H9 (cell line): Measurements from ENCODE around the gene DLG5. TPM values are rescaled to one million over a fixed set of nuclear protein-coding genes. Genes with fewer than 3 reads are reported as not detected.

Source experiments
- DNase-seq: peaks from one replicate; pipeline ENCODE4 v3.0.0-alpha.2; 2017
- H2AFZ ChIP-seq: one replicate; pipeline ENCODE4 v1.6.1; 2013; ENCODE audit warnings: mild to moderate bottlenecking, low read length, control low read depth, moderate library complexity
- H2AK5ac ChIP-seq: 2 replicates; pipeline ENCODE4 v1.6.1; 2013; ENCODE audit warnings: low read length, control low read depth, mixed read lengths; ENCODE audit not compliant: insufficient read length
- H2BK120ac ChIP-seq: one replicate; pipeline ENCODE4 v1.6.1; 2013; ENCODE audit warnings: low read depth, mild to moderate bottlenecking, low read length, control low read depth, inconsistent platforms; ENCODE audit not compliant: poor library complexity, severe bottlenecking
- H2BK12ac ChIP-seq: 2 replicates; pipeline ENCODE4 v1.6.1; 2013; ENCODE audit warnings: low read length, control low read depth, mixed read lengths, low read depth; ENCODE audit not compliant: insufficient read length
- H2BK15ac ChIP-seq: 2 replicates; pipeline ENCODE4 v1.6.1; 2013; ENCODE audit warnings: low read depth, low read length, control low read depth
- H2BK20ac ChIP-seq: one replicate; pipeline ENCODE4 v1.6.1; 2013; ENCODE audit warnings: low read depth, mild to moderate bottlenecking, low read length, control low read depth, inconsistent platforms; ENCODE audit not compliant: poor library complexity, severe bottlenecking
- H2BK5ac ChIP-seq: 2 replicates; pipeline ENCODE4 v1.6.1; 2013; ENCODE audit warnings: low read length, control low read depth, mixed read lengths; ENCODE audit not compliant: insufficient read length
- H3K14ac ChIP-seq: 2 replicates; pipeline ENCODE4 v1.6.1; 2013; ENCODE audit warnings: low read length, control low read depth; ENCODE audit not compliant: insufficient read depth
- H3K18ac ChIP-seq: 2 replicates; pipeline ENCODE4 v1.6.1; 2013; ENCODE audit warnings: low read depth, mild to moderate bottlenecking, mixed read lengths, low read length, control low read depth; ENCODE audit not compliant: insufficient read length
- H3K23ac ChIP-seq: 2 replicates; pipeline ENCODE4 v1.6.1; 2013; ENCODE audit warnings: low read length, control low read depth, mixed read lengths, low read depth; ENCODE audit not compliant: insufficient read length
- H3K23me2 ChIP-seq: 2 replicates; pipeline ENCODE4 v1.6.1; 2013; ENCODE audit warnings: low read depth, mild to moderate bottlenecking, mixed read lengths, low read length, control low read depth; ENCODE audit not compliant: insufficient read length, poor library complexity, severe bottlenecking
- H3K27ac ChIP-seq: 2 replicates; pipeline ENCODE4 v1.5.1; 2013; ENCODE audit warnings: low read length, control low read depth, mixed read lengths, low read depth; ENCODE audit not compliant: insufficient read length
- H3K27me3 ChIP-seq: 2 replicates; pipeline ENCODE4 v1.6.1; 2013; ENCODE audit warnings: low read length, control low read depth, inconsistent platforms; ENCODE audit not compliant: insufficient read depth
- H3K4ac ChIP-seq: 2 replicates; pipeline ENCODE4 v1.6.1; 2013; ENCODE audit warnings: low read depth, mild to moderate bottlenecking, control low read depth, inconsistent platforms, low read length, moderate library complexity
- H3K4me1 ChIP-seq: 2 replicates; pipeline ENCODE4 v1.6.1; 2013; ENCODE audit warnings: low read length, control low read depth, inconsistent platforms; ENCODE audit not compliant: insufficient read depth
- H3K4me2 ChIP-seq: 2 replicates; pipeline ENCODE4 v1.6.1; 2013; ENCODE audit warnings: low read length, control low read depth, mixed read lengths; ENCODE audit not compliant: insufficient read length, insufficient read depth
- H3K56ac ChIP-seq: 2 replicates; pipeline ENCODE4 v1.6.1; 2013; ENCODE audit warnings: low read depth, mild to moderate bottlenecking, mixed read lengths, low read length, control low read depth; ENCODE audit not compliant: insufficient read length
- H3K79me1 ChIP-seq: 2 replicates; pipeline ENCODE4 v1.6.1; 2013; ENCODE audit warnings: low read depth, mild to moderate bottlenecking, moderate library complexity, low read length, control low read depth, inconsistent platforms; ENCODE audit not compliant: insufficient read depth, poor library complexity, severe bottlenecking
- H3K79me2 ChIP-seq: 2 replicates; pipeline ENCODE4 v1.6.1; 2013; ENCODE audit warnings: low read length, control low read depth, inconsistent platforms; ENCODE audit not compliant: insufficient read depth
- H3K9ac ChIP-seq: 2 replicates; pipeline ENCODE4 v1.6.1; 2013; ENCODE audit warnings: low read length, control low read depth, mixed read lengths; ENCODE audit not compliant: insufficient read length; ENCODE audit errors: extremely low read depth
- H3K9me3 ChIP-seq: one replicate; pipeline ENCODE4 v1.6.1; 2013; ENCODE audit warnings: low read depth, low read length, inconsistent platforms; ENCODE audit not compliant: control insufficient read depth
- H3T11ph ChIP-seq: one replicate; pipeline ENCODE4 v1.6.1; 2013; ENCODE audit warnings: mild to moderate bottlenecking, low read length, control low read depth, inconsistent platforms
- H4K20me1 ChIP-seq: one replicate; pipeline ENCODE4 v1.6.1; 2013; ENCODE audit not compliant: control insufficient read depth, insufficient read length, insufficient read depth
- H4K5ac ChIP-seq: 2 replicates; pipeline ENCODE4 v1.6.1; 2013; ENCODE audit warnings: low read depth, mild to moderate bottlenecking, mixed read lengths, low read length, control low read depth; ENCODE audit not compliant: insufficient read length
- H4K8ac ChIP-seq: replicated peaks from 2 replicates; pipeline ENCODE4 v1.6.1; 2013; ENCODE audit warnings: low read length, control low read depth, mixed read lengths, low read depth; ENCODE audit not compliant: insufficient read length
- H4K91ac ChIP-seq: 2 replicates; pipeline ENCODE4 v1.6.1; 2013; ENCODE audit warnings: low read depth, mild to moderate bottlenecking, moderate library complexity, mixed read lengths, low read length, control low read depth; ENCODE audit not compliant: insufficient read length
- H3K27ac Mint-ChIP-seq, 3 experiments: 2 replicates in 2 of 3; 3 replicates in 1 of 3; pipeline ENCODE4 v1.8.0; 2020 to 2021; ENCODE audit warnings: mixed read lengths in 3 of 3, mild to moderate bottlenecking in 1 of 3, moderate library complexity in 1 of 3
- H3K27me3 Mint-ChIP-seq: 2 replicates; pipeline ENCODE4 v1.8.0; 2021; ENCODE audit warnings: low read depth, mild to moderate bottlenecking, moderate library complexity, mixed read lengths
- H3K36me3 Mint-ChIP-seq, 3 experiments: 2 replicates in 2 of 3; 3 replicates in 1 of 3; pipeline ENCODE4 v1.8.0; 2020 to 2021; ENCODE audit warnings: low read depth in 3 of 3, mixed read lengths in 3 of 3; ENCODE audit not compliant: insufficient read depth in 1 of 3
- H3K4me1 Mint-ChIP-seq, 2 experiments: 2 replicates each; pipeline ENCODE4 v1.8.0; 2020; ENCODE audit warnings: mixed read lengths in 2 of 2
- H3K4me3 Mint-ChIP-seq, 2 experiments: 2 replicates in 1 of 2; 3 replicates in 1 of 2; pipeline ENCODE4 v1.8.0; 2020 to 2021; ENCODE audit warnings: mild to moderate bottlenecking in 2 of 2, mixed read lengths in 2 of 2, moderate library complexity in 1 of 2
- H3K9me3 Mint-ChIP-seq, 2 experiments: 2 replicates in 1 of 2; 3 replicates in 1 of 2; pipeline ENCODE4 v1.8.0; 2020; ENCODE audit warnings: mild to moderate bottlenecking in 2 of 2, mixed read lengths in 2 of 2, moderate library complexity in 1 of 2
- CTCF ChIP-seq: fragments of 200-600 bp; sonication (generic); conservative IDR thresholded peaks from 3 replicates; pipeline ENCODE4 v1.8.0; 2021; ENCODE audit warnings: antibody characterized with exemption, mild to moderate bottlenecking
- WGBS: extraction: QIAGEN DNeasy Blood & Tissue Kit; methylation state at CpG from one replicate; pipeline ENCODE4 v1.1.7; 2013; ENCODE audit warnings: missing lambda C conversion rate, low lambda C conversion rate, mixed read lengths; ENCODE audit not compliant: insufficient read length; ENCODE audit errors: extremely low coverage; 5-methylcytosine and 5-hydroxymethylcytosine counted together
- total RNA-seq: library from RNA; stranded (reverse); gene quantifications from 2 replicates; pipeline ENCODE4 v1.2.1, GENCODE V29; 2021

The DLG5 gene
- total RNA-seq, 1 experiment from 2014 or later: 67.4 TPM

- Mint-ChIP-seq H3K4me3 (no peak overlapping the region), H3K27ac (peak overlapping the region in 1 of 3 experiments; percentile 37; a peak in 1 of 7 replicates), H3K27me3 (no peaks in the 10 kb centered on the region; the same call in 1 of the 2 replicates), H3K4me1 (peaks cover 16 to 19% of the 10 kb centered on the region in 2 experiments), H3K9me3 (peaks cover 16 to 22% of the 10 kb centered on the region in 2 experiments), H3K36me3 (peaks cover 15 to 26% (median 24%) of the 10 kb centered on the region in 3 experiments)
- Histone ChIP-seq H4K8ac (no peak overlapping the region), H3K18ac (no peak overlapping the region), H2BK120ac (no peak overlapping the region), H3K27ac (no peak overlapping the region), H3K23ac (no peak overlapping the region), H3K4me2 (no peak overlapping the region), H4K91ac (no peak overlapping the region), H3K27me3 (no peaks in the 10 kb centered on the region), H3K79me2 (no peaks in the 10 kb centered on the region), H3K79me1 (no peaks in the 10 kb centered on the region), H3K4me1 (no peaks in the 10 kb centered on the region), H3K4ac (no peak overlapping the region), H3K14ac (no peak overlapping the region), H2AK5ac (no peak overlapping the region), H3K9ac (no peak overlapping the region), H3T11ph (no peak overlapping the region), H3K9me3 (no peaks in the 10 kb centered on the region), H2BK12ac (no peak overlapping the region), H2BK20ac (no peak overlapping the region), H2BK5ac (no peak overlapping the region), H4K20me1 (no peaks in the 10 kb centered on the region), H3K56ac (no peak overlapping the region), H2AFZ (no peak overlapping the region), H4K5ac (no peak overlapping the region), H2BK15ac (no peak overlapping the region), H3K23me2 (no peaks in the 10 kb centered on the region)
- DNase-seq: no peak
- WGBS: no CpG with 5 or more reads among the region's 1 CpG
- no peak for TF ChIP-seq CTCF
These were observed 151.6 kb downstream of the DLG5 start for GRCh38 chr10:77774940-77775391.
